GM21367 (cell line): ENCODE results near the gene UAP1L1.

Experiments used
- ATAC-seq: cut with Tn5 transposase; IDR thresholded peaks from one replicate; pipeline ENCODE4 v1.9.1; 2021; ENCODE audit not compliant: unreplicated experiment

UAP1L1 gene

DNA sequence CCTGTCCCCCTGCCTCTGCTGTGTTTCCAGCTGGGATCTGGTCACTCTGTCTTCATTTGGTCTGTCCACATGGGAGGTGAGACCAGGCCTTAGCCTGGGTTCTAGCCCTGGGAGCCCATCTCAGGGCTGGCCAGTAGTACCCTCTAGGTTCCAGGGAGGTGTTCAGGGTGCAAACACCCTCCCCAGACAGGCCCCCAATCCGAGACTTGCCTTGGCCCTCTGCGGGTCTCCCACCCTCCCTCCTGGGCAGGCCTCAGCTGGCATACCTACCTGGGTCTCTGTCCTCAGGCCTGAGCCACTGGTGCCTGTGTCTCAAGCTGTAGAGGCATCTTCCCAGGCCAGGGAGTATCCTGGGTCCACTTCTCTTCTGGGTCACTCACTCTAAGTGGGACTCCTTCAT lies 6.0 kb upstream of the UAP1L1 start:
- no peak for ATAC-seq

DNA sequence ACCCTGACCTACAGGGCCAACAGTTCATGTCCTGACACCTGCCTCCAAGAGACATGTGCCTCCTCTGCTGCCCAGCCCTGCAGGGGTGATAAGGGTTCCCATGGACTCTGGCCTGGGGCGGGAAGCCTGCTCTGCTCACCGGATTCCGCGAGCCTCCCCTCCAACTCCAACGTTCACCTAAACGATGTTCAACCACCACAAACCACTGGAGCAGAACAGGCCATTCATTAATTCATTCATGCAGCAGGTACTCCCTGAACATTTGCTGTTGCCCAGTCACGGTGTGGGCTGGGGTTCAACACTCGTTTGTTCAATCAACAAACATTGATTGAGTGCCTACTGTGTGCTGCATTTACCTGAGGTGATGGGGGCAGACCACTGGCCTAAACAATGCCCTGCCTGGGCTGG lies 3.3 kb upstream of the UAP1L1 start:
- no peak for ATAC-seq

DNA sequence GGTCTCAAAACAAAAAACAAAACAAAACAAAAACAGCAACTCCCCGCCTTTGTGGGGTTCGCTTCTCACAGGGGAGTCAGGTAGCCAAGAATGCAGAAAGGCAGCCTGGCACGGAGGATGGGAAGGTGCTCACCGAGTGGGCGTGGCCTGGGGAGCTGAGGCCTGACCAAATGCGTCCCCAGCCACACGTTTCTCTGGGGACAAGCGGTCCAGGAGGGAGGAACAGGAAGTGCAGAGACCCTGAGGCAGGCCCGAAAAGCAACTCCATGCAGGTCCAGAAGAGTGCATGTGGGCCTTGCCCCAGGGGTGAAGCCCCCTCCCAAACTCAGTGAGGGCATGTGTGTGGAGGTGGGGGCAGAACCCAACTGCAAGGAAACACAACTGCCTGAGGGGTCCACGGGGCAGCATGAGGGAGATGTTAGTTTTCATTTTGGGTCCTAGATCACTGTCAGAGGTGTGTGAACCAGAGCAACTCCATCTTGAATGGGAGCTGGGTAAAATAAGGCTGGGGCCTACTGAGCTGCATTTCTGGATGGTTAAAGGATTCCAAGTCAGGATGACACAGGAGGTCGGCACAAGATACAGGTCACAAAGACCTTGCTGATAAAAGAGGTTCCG lies 2.6 kb upstream of the UAP1L1 start:
- ATAC-seq = no peak

DNA sequence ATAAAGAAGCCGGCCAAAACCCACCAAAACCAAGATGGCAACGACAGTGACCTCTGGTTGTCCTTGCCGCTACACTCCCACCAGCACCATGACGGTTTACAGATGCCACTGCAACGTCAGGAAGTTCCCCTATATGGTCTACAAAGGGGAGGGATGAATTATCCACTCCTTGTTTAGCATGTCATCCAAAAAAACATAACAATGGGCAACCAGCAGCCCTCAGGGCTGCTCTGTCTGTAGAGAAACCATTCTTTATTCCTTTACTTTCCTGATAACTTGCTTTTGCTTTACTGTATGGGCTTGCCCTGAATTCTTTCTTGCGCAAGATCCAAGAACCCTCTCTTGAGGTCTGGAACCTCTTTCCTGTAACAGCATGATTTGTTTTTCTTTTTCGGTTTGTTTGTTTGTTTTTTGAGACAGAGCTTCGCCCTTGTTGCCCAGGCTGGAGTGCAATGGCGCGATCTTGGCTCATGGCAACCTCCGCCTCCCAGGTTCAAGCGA lies 2.0 kb upstream of the UAP1L1 start:
- ATAC-seq = no peak

DNA sequence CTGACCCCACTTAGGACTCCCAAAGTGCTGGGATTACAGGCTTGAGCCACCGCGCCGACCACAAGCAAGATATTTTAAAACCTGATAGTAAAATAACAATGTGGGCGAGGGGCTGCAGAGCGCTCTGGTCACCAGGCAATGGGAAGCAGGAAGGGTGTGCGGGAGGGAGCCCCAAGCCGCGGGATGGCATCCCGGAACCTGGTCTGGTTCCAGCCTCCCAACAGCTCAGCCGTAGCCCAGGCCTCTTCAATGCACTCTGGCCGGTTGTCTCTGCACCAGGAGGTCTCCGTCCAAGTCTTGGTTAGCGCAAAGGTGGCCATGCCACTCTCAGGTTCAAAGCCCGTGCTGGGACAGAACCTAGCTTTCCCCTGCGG lies 694 bp upstream of the UAP1L1 start:
- ATAC-seq = no peak

DNA sequence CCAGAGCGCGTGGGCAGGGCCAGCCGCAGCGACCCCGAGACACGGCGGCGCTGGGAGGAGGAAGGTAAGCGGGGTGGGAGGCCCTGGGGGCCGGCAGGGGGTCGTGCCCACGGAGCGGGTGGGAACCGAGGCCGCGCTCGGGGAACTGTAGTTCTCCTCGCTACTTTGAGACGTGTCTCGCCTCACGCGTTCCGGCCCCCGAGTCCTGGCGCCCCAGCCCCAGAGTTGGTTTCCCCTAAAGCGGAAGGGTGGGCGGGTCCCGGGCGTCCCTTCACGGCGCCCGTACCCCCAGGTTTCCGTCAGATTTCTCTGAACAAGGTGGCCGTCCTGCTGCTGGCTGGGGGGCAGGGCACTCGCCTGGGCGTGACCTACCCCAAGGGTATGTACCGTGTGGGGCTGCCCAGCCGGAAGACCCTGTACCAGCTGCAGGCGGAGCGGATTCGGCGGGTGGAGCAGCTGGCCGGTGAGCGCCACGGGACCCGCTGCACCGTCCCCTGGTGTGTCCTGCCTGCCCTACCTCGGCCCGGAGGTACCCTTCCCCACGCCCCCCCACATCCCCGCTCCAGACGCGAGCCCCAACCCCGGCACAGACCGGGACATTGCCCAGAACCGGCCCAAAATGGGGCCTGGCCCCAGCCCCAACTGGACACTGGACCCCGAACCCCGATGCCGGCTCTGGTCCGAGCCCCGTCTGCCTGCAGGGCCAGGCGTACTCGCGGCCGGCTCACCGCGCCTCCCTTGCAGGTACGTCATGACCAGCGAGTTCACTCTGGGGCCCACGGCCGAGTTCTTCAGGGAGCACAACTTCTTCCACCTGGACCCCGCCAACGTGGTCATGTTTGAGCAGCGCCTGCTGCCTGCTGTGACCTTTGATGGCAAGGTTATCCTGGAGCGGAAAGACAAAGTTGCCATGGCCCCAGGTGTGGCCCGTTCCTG lies 709 bp downstream of the UAP1L1 start:
- no peak for ATAC-seq

DNA sequence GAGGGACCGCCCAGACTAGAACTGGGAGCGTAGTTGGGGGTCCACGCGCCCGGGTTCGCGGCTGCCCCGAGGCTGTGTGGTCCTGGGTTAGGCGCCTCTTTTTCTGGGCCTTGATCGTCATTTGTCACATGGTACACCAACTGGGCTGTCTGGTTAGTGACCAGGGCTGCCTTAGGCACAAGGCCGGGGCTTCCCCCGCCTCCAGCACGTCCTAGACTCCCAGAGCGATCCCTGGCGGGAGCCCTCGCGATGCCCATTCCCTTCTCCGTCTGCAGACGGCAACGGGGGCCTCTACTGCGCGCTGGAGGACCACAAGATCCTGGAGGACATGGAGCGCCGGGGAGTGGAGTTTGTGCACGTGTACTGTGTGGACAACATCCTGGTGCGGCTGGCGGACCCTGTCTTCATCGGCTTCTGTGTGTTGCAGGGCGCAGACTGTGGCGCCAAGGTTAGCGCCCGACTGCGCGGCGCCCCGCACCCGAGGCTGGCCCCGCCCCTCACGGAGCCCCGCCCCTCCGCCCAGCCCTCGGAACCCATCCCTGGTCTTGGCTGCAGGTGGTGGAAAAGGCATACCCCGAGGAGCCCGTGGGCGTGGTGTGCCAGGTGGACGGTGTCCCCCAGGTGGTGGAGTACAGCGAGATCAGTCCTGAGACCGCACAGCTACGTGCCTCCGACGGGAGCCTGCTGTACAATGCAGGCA lies 1.5 kb downstream of the UAP1L1 start:
- ATAC-seq = no peak

DNA sequence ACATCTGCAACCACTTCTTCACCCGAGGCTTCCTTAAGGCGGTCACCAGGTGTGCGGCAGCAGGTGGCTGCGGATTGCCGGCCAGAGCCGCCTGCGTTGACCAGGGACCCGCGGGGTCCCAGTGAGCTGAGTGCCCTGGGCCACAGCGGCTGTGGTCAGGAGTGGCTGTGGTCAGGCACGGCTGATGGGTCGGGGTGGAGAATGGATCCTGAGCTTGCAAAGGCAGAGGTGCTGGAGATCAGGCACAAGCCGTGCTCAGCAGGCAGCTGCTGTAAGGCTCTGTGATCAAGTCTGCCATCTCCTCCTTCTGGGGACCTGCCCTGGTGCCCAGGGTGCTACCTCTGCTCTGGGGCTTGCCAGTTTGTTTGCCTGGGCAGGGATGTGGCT lies 2.1 kb downstream of the UAP1L1 start:
- no peak for ATAC-seq

DNA sequence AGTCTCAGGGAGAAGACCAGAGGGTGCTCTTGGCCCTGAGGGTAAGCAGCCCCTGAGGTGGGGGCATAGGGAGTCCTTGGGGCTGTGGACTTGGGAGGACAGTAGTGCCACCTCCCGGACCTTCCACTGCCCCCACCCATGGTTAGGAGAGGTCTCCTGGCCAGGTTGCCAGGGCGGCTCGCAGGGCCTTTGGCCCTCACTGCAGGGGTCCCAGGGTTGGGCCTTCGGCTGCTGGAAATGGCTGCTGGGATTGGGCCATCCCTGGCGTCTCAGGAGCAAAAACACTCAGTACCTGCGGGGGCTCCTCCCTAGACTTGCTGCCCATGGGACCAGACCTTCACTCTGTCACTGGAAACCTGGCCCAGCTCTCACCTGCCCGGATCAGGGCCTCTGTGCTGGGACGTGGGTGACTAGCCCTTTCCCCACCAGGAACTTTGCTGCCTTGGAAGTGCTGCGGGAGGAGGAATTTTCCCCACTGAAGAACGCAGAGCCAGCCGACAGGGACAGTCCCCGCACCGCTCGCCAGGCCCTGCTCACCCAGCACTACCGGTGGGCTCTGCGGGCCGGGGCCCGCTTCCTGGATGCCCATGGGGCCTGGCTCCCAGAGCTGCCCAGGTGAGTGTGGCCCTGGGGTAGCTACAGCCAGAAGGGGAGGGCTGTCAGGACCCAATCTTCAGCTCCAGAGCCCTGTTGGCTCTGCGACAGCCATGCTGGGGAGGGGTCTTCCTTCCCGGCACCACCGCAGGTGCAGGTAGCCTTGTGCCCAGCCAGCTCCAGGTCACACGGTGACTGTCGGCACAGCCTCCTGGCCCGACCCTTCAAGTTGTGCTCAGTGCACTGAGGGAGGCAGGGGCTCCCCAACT lies 3.2 kb downstream of the UAP1L1 start:
- no peak for ATAC-seq

DNA sequence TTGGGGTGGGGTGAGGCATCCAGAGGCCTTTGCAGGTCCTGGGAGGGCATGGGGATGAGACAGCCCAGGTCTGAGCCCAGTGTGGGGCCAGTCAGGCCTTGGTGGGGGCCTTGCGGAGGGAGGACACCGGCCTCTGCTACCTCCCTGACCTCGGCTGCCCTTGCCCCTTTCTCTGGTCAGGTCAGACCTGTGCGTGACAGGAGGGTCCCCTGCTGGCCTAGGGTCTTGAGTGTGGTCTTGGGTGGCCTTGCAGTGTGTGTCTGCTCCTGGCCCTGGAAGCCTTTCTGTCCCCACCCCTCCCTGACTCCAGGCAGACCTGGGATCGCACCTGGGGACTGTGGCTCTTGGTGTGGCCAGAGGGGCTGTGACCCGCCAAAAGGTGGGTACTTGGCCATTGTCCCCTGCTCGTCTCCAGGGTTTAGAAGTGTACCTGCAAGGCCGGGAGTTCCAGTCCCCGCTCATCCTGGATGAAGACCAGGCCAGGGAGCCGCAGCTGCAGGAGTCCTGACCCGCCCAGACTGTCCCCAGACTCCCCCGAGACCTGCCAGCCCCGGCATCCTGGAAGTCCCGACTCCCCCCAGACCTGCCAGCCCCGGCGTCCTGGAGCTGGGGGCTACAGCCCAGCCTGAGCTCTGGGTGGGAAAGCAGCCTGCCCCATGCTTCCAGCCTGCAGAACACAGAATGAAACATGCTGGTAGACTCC lies 5.1 kb downstream of the UAP1L1 start:
- no peak for ATAC-seq

DNA sequence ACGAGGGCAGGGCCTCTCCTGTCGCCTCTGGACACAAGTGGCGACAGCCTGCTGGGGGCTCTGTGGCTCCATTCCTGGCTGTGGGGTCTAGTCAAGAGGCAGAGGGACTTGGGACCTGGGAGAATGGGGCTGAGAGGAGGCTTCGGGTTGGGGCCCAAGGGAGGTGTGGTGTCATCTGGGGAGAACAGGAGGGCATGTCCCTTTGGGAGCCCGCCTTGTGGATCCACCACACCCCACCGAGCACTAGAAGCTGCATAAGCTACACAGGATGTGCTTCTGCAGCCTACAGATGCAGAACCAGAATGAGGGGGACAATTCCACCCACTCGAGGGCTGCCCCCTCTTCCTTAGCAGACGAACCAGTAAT lies 5.6 kb downstream of the UAP1L1 start:
- no peak for ATAC-seq

DNA sequence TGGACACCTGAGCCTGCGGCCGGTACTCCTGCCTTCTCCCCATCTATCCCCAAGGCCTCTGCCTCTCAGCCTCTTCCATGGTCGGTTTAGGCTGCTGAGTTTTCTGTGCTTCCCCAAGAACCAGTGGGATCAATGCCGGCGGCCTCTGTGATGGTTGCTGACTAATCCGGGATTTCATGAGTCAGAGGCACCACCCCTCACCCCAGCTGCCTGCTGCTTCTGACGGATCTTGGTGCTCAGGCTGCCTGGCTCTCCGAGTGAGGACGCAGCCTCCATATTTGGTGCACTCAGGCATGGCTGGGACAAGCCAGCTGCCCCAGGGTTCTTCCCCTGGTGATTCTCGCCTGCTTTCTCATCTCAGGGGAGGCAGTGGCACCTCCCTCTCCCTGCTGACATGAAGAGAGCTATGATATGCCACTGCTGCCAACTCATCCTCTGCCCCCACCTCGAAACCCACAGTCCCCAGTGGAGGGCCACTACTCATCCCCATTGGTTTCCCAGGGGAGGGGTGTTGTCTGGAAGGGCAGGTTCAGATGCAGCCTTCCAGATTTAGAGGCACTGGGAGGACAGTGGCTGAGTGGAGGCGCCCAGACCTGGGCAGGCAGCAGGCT lies 6.2 kb downstream of the UAP1L1 start:
- no peak for ATAC-seq

DNA sequence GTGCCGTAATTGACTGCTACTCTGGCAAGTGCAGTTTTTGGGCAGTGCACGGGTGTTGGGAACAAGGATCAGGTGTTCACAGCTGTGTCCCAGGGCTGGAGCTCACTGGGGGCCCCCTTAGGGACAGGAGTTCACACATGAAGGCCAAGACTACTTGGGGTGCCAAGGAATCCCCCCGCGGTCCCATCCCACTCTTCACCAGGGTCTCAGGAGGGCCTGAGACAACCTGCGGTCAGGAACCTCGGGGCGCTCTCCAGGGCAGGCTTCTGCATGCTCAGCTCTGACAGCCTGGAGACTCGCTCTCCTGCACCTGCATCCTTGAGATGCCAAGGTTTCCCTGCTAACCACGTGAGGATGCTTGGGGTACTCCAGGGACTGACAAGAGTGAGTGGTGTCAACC lies 7.2 kb downstream of the UAP1L1 start:
- no peak for ATAC-seq

DNA sequence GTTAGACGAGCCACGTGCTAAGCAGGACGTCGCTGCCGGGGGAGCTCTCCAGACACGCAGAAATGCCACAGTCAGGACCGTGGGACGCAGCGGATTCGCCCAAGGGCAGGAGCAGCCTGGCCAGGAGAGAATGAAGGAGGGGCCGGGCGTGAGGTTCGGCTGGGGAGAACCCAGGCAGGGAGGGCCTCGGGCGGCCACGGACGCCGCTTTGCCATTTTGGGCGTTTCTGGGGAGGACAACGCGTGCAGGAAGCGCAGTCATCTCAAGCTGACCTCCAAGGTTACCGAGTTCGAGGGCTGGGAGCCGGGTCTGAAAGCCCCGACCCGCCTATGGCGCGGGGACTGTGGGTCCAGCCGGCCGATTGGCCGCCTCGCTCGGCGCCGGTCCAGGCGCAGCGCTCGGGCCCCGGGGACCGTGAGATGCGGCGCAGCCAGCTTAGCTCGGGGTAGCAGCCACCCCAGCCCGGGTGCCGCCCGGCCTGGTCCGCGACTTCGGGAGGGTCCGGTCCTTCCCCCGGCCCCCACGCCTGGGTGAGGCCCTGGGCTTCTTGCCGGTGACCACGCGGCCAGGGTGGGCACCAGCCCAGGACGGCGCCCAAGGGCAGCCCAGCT lies 8.7 kb downstream of the UAP1L1 start:
- peak; percentile 2 for ATAC-seq

DNA sequence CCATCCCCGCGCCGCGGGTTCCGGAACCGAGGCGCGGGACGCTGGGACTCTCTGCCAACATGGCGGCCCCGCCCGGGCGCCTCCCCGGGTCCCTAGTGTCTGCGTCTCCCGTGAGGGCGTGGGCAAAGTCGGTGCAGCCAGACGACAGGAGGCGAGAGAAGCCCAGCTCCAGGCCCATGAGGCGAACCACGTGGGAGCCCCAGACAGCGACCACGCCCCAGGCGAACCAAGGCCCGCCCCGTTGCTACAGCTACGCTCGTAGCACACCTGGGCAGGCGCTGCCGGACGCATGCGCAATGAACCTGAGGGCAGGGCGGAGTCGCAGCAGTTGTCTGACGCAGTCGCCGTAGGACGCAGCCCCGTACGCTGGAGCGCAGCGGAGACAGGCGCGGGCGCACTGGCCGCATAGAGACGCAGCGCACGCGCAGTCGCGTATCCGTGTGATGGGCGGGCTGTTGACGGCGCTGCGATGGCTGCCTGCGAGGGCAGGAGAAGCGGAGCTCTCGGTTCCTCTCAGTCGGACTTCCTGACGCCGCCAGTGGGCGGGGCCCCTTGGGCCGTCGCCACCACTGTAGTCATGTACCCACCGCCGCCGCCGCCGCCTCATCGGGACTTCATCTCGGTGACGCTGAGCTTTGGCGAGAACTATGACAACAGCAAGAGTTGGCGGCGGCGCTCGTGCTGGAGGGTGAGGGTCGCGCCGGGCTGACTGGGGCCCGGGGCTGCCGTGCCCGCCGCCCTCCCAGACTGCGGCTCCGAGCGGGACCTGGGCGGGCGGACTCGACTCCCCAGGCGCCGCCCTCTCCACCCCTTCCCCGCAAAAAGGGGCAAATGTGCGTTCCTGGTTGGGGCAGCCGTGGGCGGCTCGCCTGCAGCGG lies 9.5 kb downstream of the UAP1L1 start, which contains the start of gene MAN1B1:
Gene MAN1B1, plus strand, starts transcription at position 455 of the 878 bp plus-strand sequence. Its CDS starts 15 bp downstream, at position 470.
- peak; percentile 66 for ATAC-seq

DNA sequence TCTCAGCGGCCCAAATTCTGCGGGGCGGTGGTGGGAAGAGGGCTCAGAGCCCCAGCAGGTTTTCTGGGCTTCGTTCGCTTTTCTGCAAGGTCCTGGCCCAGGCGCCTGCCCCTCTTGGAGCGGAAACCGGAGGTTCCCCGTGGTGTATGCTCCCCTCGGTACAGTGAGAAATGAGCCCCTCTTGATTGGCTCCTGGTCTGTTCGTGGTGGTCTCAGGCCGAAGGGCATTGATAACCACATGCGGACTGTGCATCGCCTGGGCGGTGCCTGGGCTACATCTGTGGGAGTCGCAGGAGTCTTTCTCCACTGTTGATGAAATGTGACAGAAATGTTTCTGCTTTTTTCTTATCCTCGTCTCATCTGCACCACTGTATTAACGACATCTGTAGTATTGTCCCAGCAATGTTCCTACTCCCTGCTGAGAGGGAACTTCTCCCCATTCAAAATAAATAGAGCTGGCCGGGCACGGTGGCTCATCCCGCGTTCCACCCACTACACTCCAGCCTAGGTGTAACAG lies 10.2 kb downstream of the UAP1L1 start:
- no peak for ATAC-seq

DNA sequence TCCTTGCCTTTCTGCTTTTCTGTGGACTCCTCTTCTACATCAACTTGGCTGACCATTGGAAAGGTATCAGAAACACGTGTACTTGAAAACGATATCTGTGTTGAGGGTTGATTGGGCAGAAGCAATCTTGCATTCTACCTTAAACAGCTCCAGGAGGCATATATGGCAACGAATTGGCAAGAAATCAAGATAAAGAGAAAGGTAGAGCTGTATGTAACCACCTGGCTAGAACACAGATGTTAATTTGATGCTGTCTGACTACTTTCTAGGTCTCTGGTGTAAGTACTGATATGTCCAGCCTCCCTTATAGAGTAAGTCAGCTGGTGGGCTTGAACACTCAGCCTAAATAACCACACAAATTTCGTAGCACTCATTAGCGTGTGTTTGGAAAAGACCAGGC lies 10.8 kb downstream of the UAP1L1 start:
- ATAC-seq = no peak
